ENCODE data around the gene EBF3.

The EBF3 gene, protein sequence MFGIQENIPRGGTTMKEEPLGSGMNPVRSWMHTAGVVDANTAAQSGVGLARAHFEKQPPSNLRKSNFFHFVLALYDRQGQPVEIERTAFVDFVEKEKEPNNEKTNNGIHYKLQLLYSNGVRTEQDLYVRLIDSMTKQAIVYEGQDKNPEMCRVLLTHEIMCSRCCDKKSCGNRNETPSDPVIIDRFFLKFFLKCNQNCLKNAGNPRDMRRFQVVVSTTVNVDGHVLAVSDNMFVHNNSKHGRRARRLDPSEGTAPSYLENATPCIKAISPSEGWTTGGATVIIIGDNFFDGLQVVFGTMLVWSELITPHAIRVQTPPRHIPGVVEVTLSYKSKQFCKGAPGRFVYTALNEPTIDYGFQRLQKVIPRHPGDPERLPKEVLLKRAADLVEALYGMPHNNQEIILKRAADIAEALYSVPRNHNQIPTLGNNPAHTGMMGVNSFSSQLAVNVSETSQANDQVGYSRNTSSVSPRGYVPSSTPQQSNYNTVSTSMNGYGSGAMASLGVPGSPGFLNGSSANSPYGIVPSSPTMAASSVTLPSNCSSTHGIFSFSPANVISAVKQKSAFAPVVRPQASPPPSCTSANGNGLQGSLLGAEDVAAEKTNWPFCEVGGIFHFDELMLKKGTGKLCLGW

GRCh38 chr10:129963641-129964501 lies at the start of gene EBF3:
TSS of gene EBF3 (minus strand) at chr10:129964274. CDS start at chr10:129963768, 506 bp downstream.
- Mint-ChIP-seq H3K27me3 (ENCODE audit: low read depth) (peaks cover 64% of the 10 kb centered on the region), H3K4me3 (peak within 1 kb of the TSS; percentile 69), H3K4me1 (ENCODE audit: low read depth) (peaks cover 6% of the 10 kb centered on the region), H3K36me3 (ENCODE audit: low read depth) (peaks cover 2% of the 10 kb centered on the region), H3K9me3 (no peaks in the 10 kb centered on the region), H3K27ac (peak within 1 kb of the TSS; percentile 85)
- DNase-seq (ENCODE audit: low spot score), result peak; percentile 30

- no peaks in the 10 kb centered on the region for H3K27me3 Mint-ChIP-seq (ENCODE audit: low read depth)
- no peaks in the 10 kb centered on the region for H3K36me3 Mint-ChIP-seq (ENCODE audit: low read depth)
- H3K4me1 Mint-ChIP-seq (ENCODE audit: low read depth), result peaks cover 5% of the 10 kb centered on the region
- no peaks in the 10 kb centered on the region for H3K9me3 Mint-ChIP-seq
- no peak for DNase-seq (ENCODE audit: low spot score)
- H3K4me3 Mint-ChIP-seq, result no peak overlapping the region
- no peak overlapping the region for H3K27ac Mint-ChIP-seq
These were observed 49.5 kb upstream of the EBF3 start for GRCh38 chr10:130013335-130014262.

GRCh38 chr10:130012129-130012528 lies 48.1 kb upstream of the EBF3 start:
- Mint-ChIP-seq H3K27me3 (ENCODE audit: low read depth) (peaks cover 2% of the 10 kb centered on the region), H3K4me3 (no peak overlapping the region), H3K4me1 (ENCODE audit: low read depth) (no peaks in the 10 kb centered on the region), H3K9me3 (no peaks in the 10 kb centered on the region), H3K27ac (no peak overlapping the region), H3K36me3 (ENCODE audit: low read depth) (no peaks in the 10 kb centered on the region)
- no peak for DNase-seq (ENCODE audit: low spot score)

- Mint-ChIP-seq H3K27me3 (ENCODE audit: low read depth) (peaks cover 9% of the 10 kb centered on the region), H3K27ac (no peak overlapping the region), H3K4me1 (ENCODE audit: low read depth) (no peaks in the 10 kb centered on the region), H3K36me3 (ENCODE audit: low read depth) (no peaks in the 10 kb centered on the region), H3K9me3 (no peaks in the 10 kb centered on the region), H3K4me3 (no peak overlapping the region)
- no peak for DNase-seq (ENCODE audit: low spot score)
These were observed 46.6 kb upstream of the EBF3 start for GRCh38 chr10:130010653-130011052.

DNA sequence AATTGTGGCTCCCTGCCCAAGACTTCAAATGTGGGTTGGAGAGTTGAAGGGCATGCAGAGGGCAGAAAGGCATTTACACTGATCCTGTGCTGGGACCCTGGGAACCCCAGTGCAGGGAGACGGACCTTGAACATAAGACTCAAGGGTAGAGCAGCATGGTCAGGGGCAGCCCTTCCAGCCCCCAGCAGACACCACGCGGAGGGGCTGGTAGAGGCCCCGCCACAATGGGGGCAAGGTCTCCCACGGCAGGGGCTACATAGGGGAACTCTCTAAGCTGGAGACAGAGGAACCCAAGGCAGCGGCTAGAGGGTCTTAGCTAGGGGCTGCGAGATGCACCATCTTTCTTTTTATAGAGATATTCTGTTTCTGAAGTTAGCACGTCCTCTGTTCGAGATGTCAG lies 45.2 kb upstream of the EBF3 start:
- H3K9me3 Mint-ChIP-seq, result no peaks in the 10 kb centered on the region
- no peaks in the 10 kb centered on the region for H3K4me1 Mint-ChIP-seq (ENCODE audit: low read depth)
- H3K27ac Mint-ChIP-seq, result no peak overlapping the region
- no peaks in the 10 kb centered on the region for H3K36me3 Mint-ChIP-seq (ENCODE audit: low read depth)
- H3K4me3 Mint-ChIP-seq, result no peak overlapping the region
- no peak for DNase-seq (ENCODE audit: low spot score)
- peaks cover 13% of the 10 kb centered on the region for H3K27me3 Mint-ChIP-seq (ENCODE audit: low read depth)

GRCh38 chr10:130003787-130004613 lies 39.9 kb upstream of the EBF3 start:
- no peaks in the 10 kb centered on the region for H3K9me3 Mint-ChIP-seq
- peaks cover 13% of the 10 kb centered on the region for H3K27me3 Mint-ChIP-seq (ENCODE audit: low read depth)
- DNase-seq (ENCODE audit: low spot score), result no peak
- H3K36me3 Mint-ChIP-seq (ENCODE audit: low read depth), result no peaks in the 10 kb centered on the region
- H3K27ac Mint-ChIP-seq, result no peak overlapping the region
- H3K4me3 Mint-ChIP-seq, result no peak overlapping the region
- H3K4me1 Mint-ChIP-seq (ENCODE audit: low read depth), result no peaks in the 10 kb centered on the region

- H3K27ac Mint-ChIP-seq, result no peak overlapping the region
- DNase-seq (ENCODE audit: low spot score), result no peak
- H3K9me3 Mint-ChIP-seq, result no peaks in the 10 kb centered on the region
- no peaks in the 10 kb centered on the region for H3K36me3 Mint-ChIP-seq (ENCODE audit: low read depth)
- peaks cover 13% of the 10 kb centered on the region for H3K27me3 Mint-ChIP-seq (ENCODE audit: low read depth)
- H3K4me3 Mint-ChIP-seq, result no peak overlapping the region
- no peaks in the 10 kb centered on the region for H3K4me1 Mint-ChIP-seq (ENCODE audit: low read depth)
These were observed 39.1 kb upstream of the EBF3 start for GRCh38 chr10:130003166-130003565.

GRCh38 chr10:130002606-130003005 lies 38.5 kb upstream of the EBF3 start:
- Mint-ChIP-seq H3K9me3 (no peaks in the 10 kb centered on the region), H3K4me3 (no peak overlapping the region), H3K27me3 (ENCODE audit: low read depth) (peaks cover 15% of the 10 kb centered on the region), H3K27ac (no peak overlapping the region), H3K36me3 (ENCODE audit: low read depth) (no peaks in the 10 kb centered on the region), H3K4me1 (ENCODE audit: low read depth) (no peaks in the 10 kb centered on the region)
- DNase-seq (ENCODE audit: low spot score), result no peak

- no peaks in the 10 kb centered on the region for H3K36me3 Mint-ChIP-seq (ENCODE audit: low read depth)
- H3K27me3 Mint-ChIP-seq (ENCODE audit: low read depth), result peaks cover 13% of the 10 kb centered on the region
- no peaks in the 10 kb centered on the region for H3K4me1 Mint-ChIP-seq (ENCODE audit: low read depth)
- no peak for DNase-seq (ENCODE audit: low spot score)
- H3K4me3 Mint-ChIP-seq, result no peak overlapping the region
- H3K9me3 Mint-ChIP-seq, result no peaks in the 10 kb centered on the region
- no peak overlapping the region for H3K27ac Mint-ChIP-seq
These were observed 36.8 kb upstream of the EBF3 start for GRCh38 chr10:130000918-130001317.

DNA sequence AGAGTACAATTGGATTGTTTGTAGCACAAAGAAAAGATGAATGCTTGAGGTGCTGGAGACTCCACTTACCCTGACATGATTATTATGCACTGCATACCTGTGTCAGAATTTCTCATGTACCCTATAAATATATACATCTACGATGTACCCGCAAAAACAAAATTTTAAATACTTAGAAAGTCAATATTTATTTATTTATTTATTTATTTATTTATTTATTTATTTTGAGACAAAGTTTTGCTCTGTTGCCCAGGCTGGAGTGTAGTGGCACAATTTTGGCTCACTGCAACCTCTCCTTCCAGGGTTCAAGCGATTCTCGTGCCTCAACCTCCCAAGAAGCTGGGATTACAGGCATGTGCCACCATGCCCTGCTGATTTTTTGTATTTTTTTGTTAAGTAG lies 35.1 kb upstream of the EBF3 start:
- H3K9me3 Mint-ChIP-seq, result no peaks in the 10 kb centered on the region
- no peaks in the 10 kb centered on the region for H3K4me1 Mint-ChIP-seq (ENCODE audit: low read depth)
- DNase-seq (ENCODE audit: low spot score), result no peak
- H3K27me3 Mint-ChIP-seq (ENCODE audit: low read depth), result peaks cover 18% of the 10 kb centered on the region
- no peak overlapping the region for H3K4me3 Mint-ChIP-seq
- H3K27ac Mint-ChIP-seq, result no peak overlapping the region
- no peaks in the 10 kb centered on the region for H3K36me3 Mint-ChIP-seq (ENCODE audit: low read depth)

DNA sequence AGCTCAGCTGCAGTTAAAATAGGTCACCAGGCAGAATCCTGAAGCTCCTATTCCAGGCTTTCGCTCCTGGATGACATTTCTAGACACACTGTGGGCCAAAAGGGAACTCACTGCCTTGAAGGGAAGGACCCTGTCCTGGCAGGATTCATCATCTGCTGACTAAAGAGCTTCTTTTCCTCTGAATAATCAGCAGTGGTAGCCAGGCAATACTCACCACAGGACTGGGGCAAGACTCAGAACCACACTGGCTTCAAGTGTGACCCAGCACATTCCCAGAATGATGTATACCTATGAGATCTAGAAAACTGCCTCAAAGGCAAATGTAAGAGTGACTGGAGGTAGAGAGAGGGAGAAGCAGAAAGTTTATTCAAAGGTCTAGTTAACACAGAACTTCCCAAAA lies 29.5 kb upstream of the EBF3 start:
- Mint-ChIP-seq H3K4me1 (ENCODE audit: low read depth) (no peaks in the 10 kb centered on the region), H3K36me3 (ENCODE audit: low read depth) (no peaks in the 10 kb centered on the region), H3K27me3 (ENCODE audit: low read depth) (peaks cover 27% of the 10 kb centered on the region), H3K4me3 (no peak overlapping the region), H3K9me3 (peaks cover 9% of the 10 kb centered on the region), H3K27ac (no peak overlapping the region)
- no peak for DNase-seq (ENCODE audit: low spot score)

DNA sequence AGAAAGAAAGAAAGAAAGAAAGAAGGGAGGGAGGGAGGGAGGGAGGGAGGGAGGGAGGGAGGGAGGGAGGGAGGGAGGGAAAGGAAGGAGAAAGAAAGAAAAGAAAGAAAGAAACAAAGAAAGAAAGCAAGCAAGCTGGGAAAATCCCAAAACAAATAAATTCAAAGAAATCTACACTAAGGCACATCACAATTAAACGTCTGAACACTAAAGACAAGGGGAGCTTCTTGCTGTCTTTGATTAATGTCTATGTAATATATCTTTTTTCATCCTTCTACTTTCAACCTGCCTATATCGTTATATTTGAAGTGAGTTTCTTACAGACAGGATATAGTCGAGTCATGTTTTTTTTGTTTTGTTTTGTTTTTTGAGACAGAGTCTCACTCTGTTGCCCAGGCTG lies 28.3 kb upstream of the EBF3 start:
- Mint-ChIP-seq H3K27ac (no peak overlapping the region), H3K9me3 (peaks cover 9% of the 10 kb centered on the region), H3K4me3 (no peak overlapping the region), H3K27me3 (ENCODE audit: low read depth) (peaks cover 26% of the 10 kb centered on the region), H3K36me3 (ENCODE audit: low read depth) (no peaks in the 10 kb centered on the region), H3K4me1 (ENCODE audit: low read depth) (no peaks in the 10 kb centered on the region)
- DNase-seq (ENCODE audit: low spot score), result no peak

Measured in T-helper 2 cell treated with Interferon-gamma antibody and Interleukin-4, amounts not matched to agents 5 μg/mL and 100 μg/mL, for 36 hours (primary cell).